ENCODE results near the gene TP53I11. TPM values are rescaled to one million over a fixed set of nuclear protein-coding genes. Genes with fewer than 3 reads are reported as not detected.

The TP53I11 gene
- total RNA-seq, 1 experiment from 2014 or later: 7.7 TPM

- peaks cover 18% of the 10 kb centered on the region for H3K27me3 Mint-ChIP-seq (ENCODE audit: insufficient read depth, unreplicated experiment)
- no TSS peak for BruUV-seq (replicated peaks)
- intact Hi-C loops (cut with micrococcal nuclease; ENCODE audit: unreplicated experiment): no loop called here
Observed at GRCh38 chr11:44987506-44987905, 36.8 kb upstream of the TP53I11 start.

GRCh38 chr11:44986315-44986714, 35.6 kb upstream of the TP53I11 start:
- no peak for DNase-seq
- Mint-ChIP-seq H3K27me3 (ENCODE audit: insufficient read depth, unreplicated experiment) (peaks cover 18% of the 10 kb centered on the region), H3K4me1 (ENCODE audit: low read depth, unreplicated experiment) (no peaks in the 10 kb centered on the region), H3K27ac (ENCODE audit: unreplicated experiment) (no peak overlapping the region), H3K36me3 (ENCODE audit: insufficient read depth, unreplicated experiment) (no peaks in the 10 kb centered on the region), H3K4me3 (ENCODE audit: unreplicated experiment) (no peak overlapping the region), H3K9me3 (ENCODE audit: unreplicated experiment) (no peaks in the 10 kb centered on the region)
- CTCF ChIA-PET: interaction anchor here (0.6 to 1.2 kb wide), 2 partner anchors 38 to 45 kb away, joined by 4 to 5 read pairs; no protein-coding TSS in a partner anchor
- Histone ChIP-seq H3K4me3 (ENCODE audit: low read depth, low read length) (no peak overlapping the region), H3K27me3 (replicated peaks; ENCODE audit: control insufficient read depth, insufficient read depth, low read length) (no peaks in the 10 kb centered on the region), H3K36me3 (ENCODE audit: control insufficient read depth, insufficient read depth, low read length) (no peaks in the 10 kb centered on the region), H3K4me1 (no peaks in the 10 kb centered on the region), H3K9me3 (no peaks in the 10 kb centered on the region)
- TF ChIP-seq CTCF (IDR thresholded peaks at IDR 0.05; ENCODE audit: insufficient read depth in 1 of 2, low read depth in 1 of 2, low read length in 1 of 2, severe bottlenecking in 1 of 2, unreplicated experiment in 1 of 2): no peak
- POLR2A ChIA-PET: no interaction called here
- intact Hi-C loops (cut with micrococcal nuclease; ENCODE audit: unreplicated experiment): no loop called here
- no TSS peak for BruUV-seq (replicated peaks)

More at GRCh38 chr11:44987506-44987905, 36.8 kb upstream of the TP53I11 start:
- no peak overlapping the region for H3K4me3 Mint-ChIP-seq (ENCODE audit: unreplicated experiment)
- H3K4me1 ChIP-seq: no peaks in the 10 kb centered on the region
- no peaks in the 10 kb centered on the region for H3K36me3 ChIP-seq (ENCODE audit: control insufficient read depth, insufficient read depth, low read length)
- no peak for DNase-seq
- TF ChIP-seq CTCF (IDR thresholded peaks at IDR 0.05; ENCODE audit: insufficient read depth in 1 of 2, low read depth in 1 of 2, low read length in 1 of 2, severe bottlenecking in 1 of 2, unreplicated experiment in 1 of 2): no peak
- ChIA-PET CTCF (no interaction called here), POLR2A (no interaction called here)
- no peaks in the 10 kb centered on the region for H3K9me3 ChIP-seq
- H3K27ac Mint-ChIP-seq (ENCODE audit: unreplicated experiment): no peak overlapping the region
- no peaks in the 10 kb centered on the region for H3K36me3 Mint-ChIP-seq (ENCODE audit: insufficient read depth, unreplicated experiment)
- no peak overlapping the region for H3K4me3 ChIP-seq (ENCODE audit: low read depth, low read length)
- H3K4me1 Mint-ChIP-seq (ENCODE audit: low read depth, unreplicated experiment): no peaks in the 10 kb centered on the region
- no peaks in the 10 kb centered on the region for H3K9me3 Mint-ChIP-seq (ENCODE audit: unreplicated experiment)
- no peaks in the 10 kb centered on the region for H3K27me3 ChIP-seq (replicated peaks; ENCODE audit: control insufficient read depth, insufficient read depth, low read length)

GRCh38 chr11:44985721-44986120, 35.0 kb upstream of the TP53I11 start:
- Histone ChIP-seq H3K9me3 (no peaks in the 10 kb centered on the region), H3K36me3 (ENCODE audit: control insufficient read depth, insufficient read depth, low read length) (no peaks in the 10 kb centered on the region), H3K27me3 (replicated peaks; ENCODE audit: control insufficient read depth, insufficient read depth, low read length) (no peaks in the 10 kb centered on the region), H3K4me1 (no peaks in the 10 kb centered on the region), H3K4me3 (ENCODE audit: low read depth, low read length) (no peak overlapping the region)
- H3K36me3 Mint-ChIP-seq (ENCODE audit: insufficient read depth, unreplicated experiment): no peaks in the 10 kb centered on the region
- no peaks in the 10 kb centered on the region for H3K4me1 Mint-ChIP-seq (ENCODE audit: low read depth, unreplicated experiment)
- H3K27ac Mint-ChIP-seq (ENCODE audit: unreplicated experiment): no peak overlapping the region
- no TSS peak for BruUV-seq (replicated peaks)
- no peaks in the 10 kb centered on the region for H3K9me3 Mint-ChIP-seq (ENCODE audit: unreplicated experiment)
- TF ChIP-seq CTCF (IDR thresholded peaks at IDR 0.05; ENCODE audit: insufficient read depth in 1 of 2, low read depth in 1 of 2, low read length in 1 of 2, severe bottlenecking in 1 of 2, unreplicated experiment in 1 of 2): no peak
- H3K4me3 Mint-ChIP-seq (ENCODE audit: unreplicated experiment): no peak overlapping the region
- POLR2A ChIA-PET: no interaction called here
- intact Hi-C loops (cut with micrococcal nuclease; ENCODE audit: unreplicated experiment): no loop called here
- DNase-seq: no peak
- H3K27me3 Mint-ChIP-seq (ENCODE audit: insufficient read depth, unreplicated experiment): peaks cover 16% of the 10 kb centered on the region
- CTCF ChIA-PET: interaction anchor here (1.2 kb wide), 1 partner anchor 45 kb away, joined by 4 read pairs; no protein-coding TSS in a partner anchor
